ENCODE measurements around the gene BSND.

DNA sequence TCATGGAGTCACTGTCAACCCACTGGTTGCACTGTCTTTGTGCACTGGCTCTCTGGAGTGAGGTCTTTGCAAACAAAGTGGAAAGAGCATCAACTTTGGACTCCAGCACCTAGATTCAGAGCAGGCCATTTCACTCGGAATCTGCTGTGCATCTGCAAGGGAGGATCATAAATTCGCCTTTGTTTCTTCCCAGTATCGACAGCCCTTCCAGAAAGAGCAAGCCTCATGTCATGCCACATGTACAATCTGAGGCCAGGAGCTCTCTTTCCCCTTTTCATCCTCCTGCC, 39.8 kb downstream of the BSND start:
- TF ChIP-seq, protein P1, sequence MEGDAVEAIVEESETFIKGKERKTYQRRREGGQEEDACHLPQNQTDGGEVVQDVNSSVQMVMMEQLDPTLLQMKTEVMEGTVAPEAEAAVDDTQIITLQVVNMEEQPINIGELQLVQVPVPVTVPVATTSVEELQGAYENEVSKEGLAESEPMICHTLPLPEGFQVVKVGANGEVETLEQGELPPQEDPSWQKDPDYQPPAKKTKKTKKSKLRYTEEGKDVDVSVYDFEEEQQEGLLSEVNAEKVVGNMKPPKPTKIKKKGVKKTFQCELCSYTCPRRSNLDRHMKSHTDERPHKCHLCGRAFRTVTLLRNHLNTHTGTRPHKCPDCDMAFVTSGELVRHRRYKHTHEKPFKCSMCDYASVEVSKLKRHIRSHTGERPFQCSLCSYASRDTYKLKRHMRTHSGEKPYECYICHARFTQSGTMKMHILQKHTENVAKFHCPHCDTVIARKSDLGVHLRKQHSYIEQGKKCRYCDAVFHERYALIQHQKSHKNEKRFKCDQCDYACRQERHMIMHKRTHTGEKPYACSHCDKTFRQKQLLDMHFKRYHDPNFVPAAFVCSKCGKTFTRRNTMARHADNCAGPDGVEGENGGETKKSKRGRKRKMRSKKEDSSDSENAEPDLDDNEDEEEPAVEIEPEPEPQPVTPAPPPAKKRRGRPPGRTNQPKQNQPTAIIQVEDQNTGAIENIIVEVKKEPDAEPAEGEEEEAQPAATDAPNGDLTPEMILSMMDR (IDR thresholded peaks at IDR 0.05) = no peak
- no peak for TF ChIP-seq POLR2A (IDR thresholded peaks at IDR 0.05)

Measured in esophagus squamous epithelium (tissue), 4 donors.